Neuronal stem cell (in vitro differentiated cells): Measurements from ENCODE around the gene MUC20.

Experiments
- DNase-seq: peaks from one replicate; pipeline ENCODE4 v3.0.0-alpha.2; 2013; ENCODE audit warnings: low spot score
- H2AFZ ChIP-seq: one replicate; pipeline ENCODE4 v1.6.1; 2013; ENCODE audit warnings: mild to moderate bottlenecking, low read length, inconsistent platforms
- H2AK5ac ChIP-seq: 2 replicates; pipeline ENCODE4 v1.6.1; 2013; ENCODE audit warnings: low read depth, mild to moderate bottlenecking, inconsistent platforms, low read length, moderate library complexity, mixed read lengths
- H2BK120ac ChIP-seq: 2 replicates; pipeline ENCODE4 v1.6.1; 2013; ENCODE audit warnings: low read depth, mild to moderate bottlenecking, inconsistent platforms, low read length, moderate library complexity, mixed read lengths
- H2BK12ac ChIP-seq: one replicate; pipeline ENCODE4 v1.6.1; 2013; ENCODE audit warnings: low read length, inconsistent platforms
- H2BK15ac ChIP-seq: 2 replicates; pipeline ENCODE4 v1.6.1; 2013; ENCODE audit warnings: mild to moderate bottlenecking, low read length, inconsistent platforms, mixed read lengths
- H2BK5ac ChIP-seq: one replicate; pipeline ENCODE4 v1.6.1; 2013; ENCODE audit warnings: inconsistent platforms, mild to moderate bottlenecking, low read length, moderate library complexity
- H3K14ac ChIP-seq: one replicate; pipeline ENCODE4 v1.6.1; 2013; ENCODE audit warnings: low read length, inconsistent platforms
- H3K18ac ChIP-seq: 2 replicates; pipeline ENCODE4 v1.6.1; 2013; ENCODE audit warnings: low read length, inconsistent platforms
- H3K23ac ChIP-seq: 2 replicates; pipeline ENCODE4 v1.6.1; 2013; ENCODE audit warnings: low read depth, mild to moderate bottlenecking, mixed read lengths, low read length, inconsistent platforms; ENCODE audit not compliant: poor library complexity
- H3K27ac ChIP-seq: replicated peaks from 3 replicates; pipeline ENCODE4 v1.5.1; 2013; ENCODE audit warnings: low read length, inconsistent platforms
- H3K27me3 ChIP-seq, 3 experiments: 2 replicates each; pipeline ENCODE4 v1.6.1; 2013; ENCODE audit warnings: low read length in 3 of 3, mild to moderate bottlenecking in 2 of 3, inconsistent platforms in 1 of 3, low read depth in 1 of 3, mixed read lengths in 1 of 3, moderate library complexity in 1 of 3; ENCODE audit not compliant: control insufficient read depth in 3 of 3, insufficient read depth in 3 of 3
- H3K36me3 ChIP-seq, 2 donors: replicated peaks in 1 of 2; 2 replicates each; pipeline ENCODE4 v1.6.1; 2013; ENCODE audit warnings: low read length in 2 of 2; ENCODE audit not compliant: control insufficient read depth in 2 of 2, insufficient read depth in 2 of 2
- H3K4ac ChIP-seq: 2 replicates; pipeline ENCODE4 v1.6.1; 2013; ENCODE audit warnings: inconsistent platforms, mild to moderate bottlenecking, low read length, moderate library complexity
- H3K4me1 ChIP-seq, 2 donors: 1 replicate in 1 of 2; 2 replicates in 1 of 2; pipeline ENCODE4 v1.6.1; 2013; ENCODE audit warnings: low read length in 2 of 2, low read depth in 1 of 2; ENCODE audit not compliant: control insufficient read depth in 2 of 2, insufficient read depth in 1 of 2
- H3K4me2 ChIP-seq: one replicate; pipeline ENCODE4 v1.6.1; 2013; ENCODE audit warnings: mild to moderate bottlenecking, low read length, inconsistent platforms; ENCODE audit not compliant: insufficient read depth, poor library complexity, severe bottlenecking
- H3K4me3 ChIP-seq, 2 donors: 2 replicates each; pipeline ENCODE4 v1.5.1; 2013; ENCODE audit warnings: low read length in 2 of 2, mild to moderate bottlenecking in 2 of 2, inconsistent platforms in 1 of 2, moderate library complexity in 1 of 2
- H3K79me1 ChIP-seq: one replicate; pipeline ENCODE4 v1.6.1; 2013; ENCODE audit warnings: low read depth, mild to moderate bottlenecking, inconsistent platforms, low read length, moderate library complexity
- H3K9ac ChIP-seq: one replicate; pipeline ENCODE4 v1.6.1; 2013; ENCODE audit warnings: mild to moderate bottlenecking, low read depth, low read length, inconsistent platforms; ENCODE audit not compliant: poor library complexity
- H3K9me3 ChIP-seq, 2 donors: replicated peaks in 1 of 2; 2 replicates each; pipeline versions ENCODE3 to v1.6.1; 2013; ENCODE audit warnings: low read length in 2 of 2, mild to moderate bottlenecking in 2 of 2, inconsistent platforms in 1 of 2, low read depth in 1 of 2, mixed read lengths in 1 of 2, moderate library complexity in 1 of 2; ENCODE audit not compliant: control insufficient read depth in 2 of 2, insufficient read depth in 1 of 2
- H4K8ac ChIP-seq: one replicate; pipeline ENCODE4 v1.6.1; 2013; ENCODE audit warnings: low read depth, mild to moderate bottlenecking, inconsistent platforms, low read length, moderate library complexity
- H4K91ac ChIP-seq: one replicate; pipeline ENCODE4 v1.6.1; 2013; ENCODE audit warnings: low read length, low read depth, mild to moderate bottlenecking, inconsistent platforms; ENCODE audit not compliant: poor library complexity
- WGBS, 2 donors: extraction: QIAGEN DNeasy Blood & Tissue Kit; methylation state at CpG; one replicate each; pipeline ENCODE4 v1.1.7; 2013; ENCODE audit warnings: missing lambda C conversion rate in 2 of 2, mixed read lengths in 1 of 2; ENCODE audit not compliant: insufficient read length in 2 of 2, insufficient replicate concordance in 1 of 2; ENCODE audit errors: extremely low coverage in 2 of 2; 5-methylcytosine and 5-hydroxymethylcytosine counted together

Gene MUC20

GRCh38 chr3:195757438-195757770 lies 36.6 kb downstream of the MUC20 start:
- no peak overlapping the region for H3K23ac ChIP-seq
- H3K4ac ChIP-seq, result no peak overlapping the region
- H3K27ac ChIP-seq, result no peak overlapping the region
- no peak overlapping the region for H3K9ac ChIP-seq
- H3K9me3 ChIP-seq, result no peaks in the 10 kb centered on the region
- H2BK120ac ChIP-seq, result no peak overlapping the region
- H3K27me3 ChIP-seq, result peaks cover 0 to 27% (median 0%) of the 10 kb centered on the region in 3 experiments
- no peak overlapping the region for H2BK12ac ChIP-seq
- peak overlapping the region; percentile 43 for H4K8ac ChIP-seq
- H3K14ac ChIP-seq, result no peak overlapping the region
- peak overlapping the region; percentile 57 for H3K18ac ChIP-seq
- no CpG with 5 or more reads among the region's 8 CpGs for WGBS, 2 donors
- H3K4me3 ChIP-seq, result no peak overlapping the region
- DNase-seq, result no peak
- H2BK5ac ChIP-seq, result no peak overlapping the region
- no peak overlapping the region for H2AFZ ChIP-seq
- H4K91ac ChIP-seq, result no peak overlapping the region
- no peak overlapping the region for H2BK15ac ChIP-seq
- H2AK5ac ChIP-seq, result peak overlapping the region; percentile 94
- H3K79me1 ChIP-seq, result peaks cover 2% of the 10 kb centered on the region
- no peaks in the 10 kb centered on the region for H3K36me3 ChIP-seq
- no peak overlapping the region for H3K4me2 ChIP-seq
- peaks cover 0 to 3% of the 10 kb centered on the region in 2 donors for H3K4me1 ChIP-seq

GRCh38 chr3:195757827-195758226 lies 37.0 kb downstream of the MUC20 start:
- Histone ChIP-seq H3K4me1 (peaks cover 0 to 3% of the 10 kb centered on the region in 2 donors), H3K23ac (no peak overlapping the region), H3K14ac (no peak overlapping the region), H4K8ac (no peak overlapping the region), H3K4me3 (no peak overlapping the region), H3K9me3 (no peaks in the 10 kb centered on the region), H3K27ac (no peak overlapping the region), H2BK120ac (no peak overlapping the region), H3K18ac (no peak overlapping the region), H2AFZ (no peak overlapping the region), H3K79me1 (peaks cover 2% of the 10 kb centered on the region), H3K9ac (no peak overlapping the region), H3K27me3 (peaks cover 0 to 27% (median 0%) of the 10 kb centered on the region in 3 experiments), H2BK12ac (no peak overlapping the region), H2BK5ac (no peak overlapping the region), H3K4me2 (no peak overlapping the region), H3K36me3 (no peaks in the 10 kb centered on the region), H4K91ac (no peak overlapping the region), H3K4ac (no peak overlapping the region), H2AK5ac (no peak overlapping the region), H2BK15ac (no peak overlapping the region)
- no peak for DNase-seq
- no CpG with 5 or more reads among the region's 10 CpGs for whole genome bisulfite sequencing, 2 donors

GRCh38 chr3:195758721-195759353 lies 38.1 kb downstream of the MUC20 start:
- no peaks in the 10 kb centered on the region for H3K9me3 ChIP-seq
- no peak overlapping the region for H4K8ac ChIP-seq
- peak overlapping the region; percentile 17 for H3K18ac ChIP-seq
- H3K4me3 ChIP-seq, result no peak overlapping the region
- H3K23ac ChIP-seq, result no peak overlapping the region
- H2BK120ac ChIP-seq, result no peak overlapping the region
- peaks cover 0 to 3% of the 10 kb centered on the region in 2 donors for H3K4me1 ChIP-seq
- no peak overlapping the region for H3K27ac ChIP-seq
- H2BK5ac ChIP-seq, result no peak overlapping the region
- H3K4me2 ChIP-seq, result no peak overlapping the region
- no CpG with 5 or more reads among the region's 19 CpGs for WGBS, 2 donors
- H3K27me3 ChIP-seq, result peaks cover 0 to 23% (median 0%) of the 10 kb centered on the region in 3 experiments
- no peak overlapping the region for H2AFZ ChIP-seq
- no peak overlapping the region for H2BK15ac ChIP-seq
- no peak overlapping the region for H2AK5ac ChIP-seq
- H3K4ac ChIP-seq, result no peak overlapping the region
- no peaks in the 10 kb centered on the region for H3K36me3 ChIP-seq
- H2BK12ac ChIP-seq, result no peak overlapping the region
- H3K14ac ChIP-seq, result no peak overlapping the region
- no peak for DNase-seq
- H4K91ac ChIP-seq, result no peak overlapping the region
- H3K9ac ChIP-seq, result no peak overlapping the region
- peaks cover 2% of the 10 kb centered on the region for H3K79me1 ChIP-seq

GRCh38 chr3:195760345-195761122 lies 39.8 kb downstream of the MUC20 start:
- no peak for DNase-seq
- H3K36me3 ChIP-seq, result no peaks in the 10 kb centered on the region

More at GRCh38 chr3:195760345-195761122, 39.8 kb downstream of the MUC20 start:
- Histone ChIP-seq H2BK5ac (no peak overlapping the region), H3K4me1 (peaks cover 0 to 3% of the 10 kb centered on the region in 2 donors), H3K79me1 (peaks cover 2% of the 10 kb centered on the region), H2AK5ac (no peak overlapping the region), H3K27me3 (peaks cover 0 to 25% (median 0%) of the 10 kb centered on the region in 3 experiments), H3K27ac (no peak overlapping the region), H2BK120ac (no peak overlapping the region), H3K9ac (no peak overlapping the region), H3K4ac (no peak overlapping the region), H3K23ac (no peak overlapping the region), H4K8ac (no peak overlapping the region), H3K4me2 (no peak overlapping the region), H3K14ac (peak overlapping the region; percentile 61), H2BK15ac (no peak overlapping the region), H3K18ac (no peak overlapping the region), H2AFZ (no peak overlapping the region), H3K4me3 (no peak overlapping the region), H3K9me3 (no peaks in the 10 kb centered on the region), H2BK12ac (no peak overlapping the region), H4K91ac (no peak overlapping the region)
- no CpG with 5 or more reads among the region's 24 CpGs for WGBS, 2 donors
